Glomerular endothelial cell (primary cell): ENCODE measurements around the gene HGS. TPM values are rescaled to one million over a fixed set of nuclear protein-coding genes. Genes with fewer than 3 reads are reported as not detected.

Experiments used
- DNase-seq: peaks from one replicate; pipeline ENCODE4 v3.0.0-alpha.2; 2011; ENCODE audit warnings: low read depth, low spot score; ENCODE audit errors: extremely low read depth
- total RNA-seq: library from RNA; depleted of rRNA; stranded (reverse); fragments of >200 nt; gene quantifications from 2 replicates; pipeline ENCODE4 v1.2.3, GENCODE V29; 2015

The HGS gene
- total RNA-seq, 1 donor from 2014 or later: 145 TPM

DNA sequence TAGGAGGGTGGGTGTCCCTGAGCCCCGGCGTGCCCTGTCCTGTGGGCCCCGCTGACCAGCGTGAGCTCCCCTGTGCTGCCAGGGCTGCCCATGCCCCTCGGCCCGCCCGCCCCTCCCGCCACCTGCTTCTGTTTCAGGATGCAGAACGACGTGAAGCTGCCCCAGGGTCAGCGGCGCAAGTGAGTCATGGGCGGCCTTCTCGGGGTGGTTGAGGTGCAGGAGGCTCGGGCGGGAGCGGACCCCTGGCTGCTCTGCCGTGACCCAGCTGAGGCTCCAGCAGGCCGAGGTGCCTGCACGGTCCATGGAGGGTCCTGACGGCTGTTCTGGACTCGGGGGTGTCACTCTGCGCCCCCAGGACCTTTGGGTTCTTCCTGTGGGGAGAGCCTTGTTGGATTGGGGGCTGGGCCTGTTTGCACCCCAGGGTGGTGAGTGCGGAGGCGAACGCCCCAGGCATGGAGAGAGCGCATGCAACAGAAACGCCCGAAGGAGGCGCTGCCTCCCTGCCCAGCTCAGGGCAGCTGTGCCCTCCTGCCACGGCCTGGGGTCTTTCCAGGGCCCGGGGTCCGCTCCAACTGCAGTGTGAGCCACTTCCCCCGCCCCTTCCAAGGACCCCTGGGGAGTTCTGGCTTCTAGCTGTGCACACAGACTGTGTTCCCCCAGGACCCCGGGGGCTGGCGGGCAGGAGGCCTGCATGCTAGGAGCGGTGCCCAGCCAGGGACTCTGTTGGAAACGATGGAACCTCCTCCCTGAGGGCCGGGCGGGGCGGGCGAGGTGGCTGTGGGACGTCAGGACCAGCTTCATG lies 32.3 kb downstream of the HGS start:
- no peak for DNase-seq

DNA sequence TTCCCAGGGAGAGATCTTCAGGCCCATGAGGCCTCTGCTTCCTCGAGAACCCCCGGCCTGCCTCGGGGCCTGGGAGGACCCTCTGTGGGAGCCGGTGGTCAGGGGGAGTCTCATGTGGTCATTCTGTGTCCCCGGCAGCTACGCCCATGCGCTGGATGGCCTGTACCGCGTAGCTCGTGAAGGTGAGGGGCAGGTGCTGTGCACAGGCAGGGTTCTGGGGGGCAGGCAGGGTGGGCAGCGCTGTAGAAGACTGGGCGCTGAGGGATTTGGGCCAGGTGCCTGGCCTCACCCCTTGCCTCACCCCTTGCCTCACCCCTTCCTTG lies 32.8 kb downstream of the HGS start:
- no peak for DNase-seq

GRCh38 chr17:81717049-81717765 lies 33.4 kb downstream of the HGS start:
- no peak for DNase-seq

DNA sequence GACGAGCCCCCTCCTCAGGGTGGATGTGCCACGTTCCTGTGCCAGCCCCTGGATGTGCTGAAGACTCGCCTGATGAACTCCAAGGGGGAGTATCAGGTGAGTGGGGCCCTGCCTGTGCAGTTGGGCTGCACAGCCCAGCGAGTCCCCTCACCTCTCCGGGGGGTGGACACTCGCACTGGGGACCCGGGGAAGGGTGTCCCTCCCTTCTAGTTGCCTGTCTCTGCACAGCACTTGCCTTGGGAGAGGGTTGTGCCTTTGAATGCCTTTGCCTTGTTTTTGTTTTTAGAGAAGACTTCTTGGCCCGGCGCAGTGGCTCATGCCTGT lies 33.9 kb downstream of the HGS start:
- DNase-seq: no peak

DNA sequence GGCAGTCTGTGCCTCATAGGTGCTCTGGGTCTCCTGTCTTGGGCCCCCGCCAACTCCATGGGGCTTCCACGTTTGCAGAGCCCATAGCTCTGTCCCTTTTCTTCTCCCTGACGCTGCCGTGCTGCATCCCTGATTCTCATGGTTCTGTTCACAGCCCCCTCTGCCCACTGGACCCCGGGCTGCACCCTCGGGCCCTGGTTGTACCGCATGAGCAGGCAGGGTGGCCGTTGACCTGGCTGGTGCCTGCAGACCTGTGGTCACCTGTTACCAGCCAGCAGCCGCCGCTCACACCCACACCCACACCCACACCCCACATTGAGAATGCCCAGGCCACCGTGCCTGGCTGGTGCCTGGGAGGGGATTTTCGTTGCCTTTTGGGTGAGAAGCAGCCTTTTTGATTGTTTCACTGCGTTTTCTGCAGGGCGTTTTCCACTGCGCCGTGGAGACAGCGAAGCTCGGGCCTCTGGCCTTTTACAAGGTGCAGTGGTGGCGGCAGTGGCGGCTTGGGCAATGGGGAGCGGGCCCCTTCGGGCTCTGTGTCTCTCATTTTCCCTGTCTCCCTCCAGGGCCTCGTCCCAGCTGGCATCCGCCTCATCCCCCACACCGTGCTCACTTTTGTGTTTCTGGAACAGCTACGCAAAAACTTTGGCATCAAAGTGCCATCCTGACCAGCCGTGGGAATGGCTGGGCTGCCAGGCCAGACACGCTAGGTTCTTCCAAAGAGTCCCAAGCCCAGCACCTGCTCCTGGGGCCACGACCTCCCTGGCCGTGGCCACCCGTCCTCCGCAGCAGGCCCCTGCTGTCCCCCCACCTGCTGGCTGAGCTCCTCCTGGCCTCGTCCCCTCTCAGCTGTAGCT lies 35.8 kb downstream of the HGS start:
- DNase-seq: no peak

GRCh38 chr17:81720267-81721071 lies 36.7 kb downstream of the HGS start:
- no peak for DNase-seq

DNA sequence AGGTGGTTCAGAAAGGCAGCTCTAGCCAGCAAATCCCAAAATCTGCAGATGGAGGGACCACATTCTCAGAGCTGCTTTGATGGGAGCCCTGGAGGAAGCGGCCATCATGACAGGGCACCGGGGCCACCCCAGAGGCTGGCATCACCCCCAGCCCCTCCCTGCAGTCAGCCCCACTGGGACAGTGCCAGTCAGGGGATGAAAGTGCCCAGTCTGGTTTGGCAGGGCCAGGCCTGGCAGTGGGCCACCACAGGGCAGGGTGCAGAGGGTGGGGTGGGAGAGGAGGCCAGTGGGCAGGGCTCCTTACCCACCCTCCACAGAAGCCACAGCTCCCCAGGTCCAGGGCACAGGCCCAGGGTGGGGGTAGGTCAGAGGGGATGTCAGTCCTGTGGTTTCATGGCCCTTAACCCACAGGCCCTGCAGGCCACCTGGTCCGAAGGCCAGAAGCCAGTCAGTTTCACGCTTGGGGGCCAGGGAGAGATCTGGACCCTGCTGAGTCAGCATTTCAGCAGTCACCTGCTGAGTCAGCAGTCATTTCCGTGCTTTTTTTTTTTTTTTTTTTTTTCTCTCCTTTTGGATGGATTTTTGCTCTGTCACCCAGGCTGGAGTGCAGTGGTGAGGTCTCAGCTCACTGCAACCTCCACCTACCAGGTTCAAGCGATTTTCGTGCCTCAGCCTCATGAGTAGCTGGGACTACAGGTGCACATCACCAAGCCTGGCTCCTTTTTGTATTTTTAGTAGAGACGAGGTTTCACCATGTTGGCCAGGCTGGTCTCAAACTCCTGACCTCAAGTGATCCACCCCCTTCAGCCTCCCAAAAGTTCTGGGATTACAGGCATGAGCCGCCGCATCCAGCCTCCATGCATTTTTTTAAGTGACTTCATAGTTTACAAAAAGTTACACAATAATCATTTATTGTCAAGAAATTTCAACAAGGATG lies 38.6 kb downstream of the HGS start:
- no peak for DNase-seq

DNA sequence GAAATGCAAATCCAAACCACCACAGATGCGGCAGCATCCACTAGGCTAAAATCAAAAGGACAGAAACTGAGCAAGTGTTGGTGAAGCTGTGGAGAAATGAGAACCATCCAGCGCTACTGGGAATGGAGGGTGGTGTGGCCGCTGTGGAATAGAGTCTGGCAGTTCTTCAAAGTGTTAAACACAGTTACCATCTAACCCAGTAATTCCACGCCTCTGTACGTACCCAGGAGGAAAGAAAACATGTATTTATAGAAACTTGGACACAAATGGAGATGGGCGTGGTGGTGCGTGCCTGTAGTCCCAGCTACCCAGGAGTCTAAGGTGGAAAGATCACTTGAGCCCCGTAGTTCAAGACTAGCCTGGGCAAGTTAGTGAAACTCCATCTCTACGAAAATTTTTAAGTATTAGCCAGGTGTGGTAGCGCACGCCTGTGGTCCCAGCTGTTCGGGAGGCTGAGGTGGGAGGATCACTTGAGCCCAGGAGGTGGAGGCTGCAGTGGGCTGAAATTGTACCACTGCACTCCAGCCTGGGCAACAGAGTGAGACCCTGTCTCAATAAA lies 39.9 kb downstream of the HGS start:
- DNase-seq: no peak

- DNase-seq: no peak
These were observed 41.6 kb downstream of the HGS start for GRCh38 chr17:81725439-81725838.

DNA sequence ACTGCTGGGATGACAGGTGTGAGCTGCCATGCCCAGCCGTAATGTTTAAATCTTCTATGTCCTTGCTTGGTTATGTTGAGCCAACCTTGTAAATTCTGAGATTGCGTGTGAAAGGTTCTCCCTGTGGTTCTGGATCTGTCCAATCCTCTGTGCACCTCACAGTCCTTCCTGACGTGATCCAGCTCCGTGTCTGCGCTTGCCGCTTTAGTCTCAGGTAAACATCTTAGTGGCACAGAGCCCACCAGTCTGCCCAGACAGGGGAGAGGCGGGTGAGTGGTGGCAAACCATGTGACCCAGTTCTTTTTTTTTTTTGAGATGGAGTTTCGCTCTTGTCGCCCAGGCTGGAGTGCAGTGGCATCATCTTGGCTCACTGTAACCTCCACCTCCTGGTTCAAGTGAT lies 42.2 kb downstream of the HGS start:
- no peak for DNase-seq

DNA sequence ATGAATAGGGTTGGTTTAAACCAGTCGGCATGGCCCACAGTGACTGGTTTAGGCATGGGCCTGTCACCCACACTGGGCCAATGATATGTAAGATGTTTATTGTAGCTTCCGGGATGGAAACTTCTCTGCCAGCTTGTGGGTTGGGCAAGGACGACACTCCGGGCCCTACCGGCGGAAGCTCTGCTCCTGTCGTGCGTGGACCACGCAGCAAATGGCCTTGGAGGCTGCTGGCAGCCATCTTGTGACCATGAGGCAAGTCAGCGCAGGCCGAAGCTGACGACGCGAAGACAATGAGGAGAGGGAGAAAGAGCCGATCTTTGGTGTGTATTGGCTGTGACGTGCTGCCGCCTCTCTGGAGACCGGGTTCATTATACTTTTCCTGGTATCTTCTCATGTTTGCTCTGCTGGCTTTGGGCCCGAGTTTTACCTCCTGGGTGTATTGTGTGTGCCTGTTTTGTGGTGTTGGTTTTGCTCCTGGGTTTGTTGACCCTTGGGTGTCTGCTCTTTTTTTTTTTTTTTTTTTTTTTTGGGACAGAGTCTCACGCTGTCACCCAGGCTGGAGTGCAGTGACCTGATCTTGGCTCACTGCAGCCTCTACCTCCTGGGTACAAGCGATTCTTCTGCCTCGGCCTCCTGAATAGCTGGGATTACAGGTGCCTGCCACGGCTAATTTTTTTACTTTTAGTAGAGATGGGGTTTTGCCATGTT lies 43.7 kb downstream of the HGS start:
- DNase-seq: no peak

DNA sequence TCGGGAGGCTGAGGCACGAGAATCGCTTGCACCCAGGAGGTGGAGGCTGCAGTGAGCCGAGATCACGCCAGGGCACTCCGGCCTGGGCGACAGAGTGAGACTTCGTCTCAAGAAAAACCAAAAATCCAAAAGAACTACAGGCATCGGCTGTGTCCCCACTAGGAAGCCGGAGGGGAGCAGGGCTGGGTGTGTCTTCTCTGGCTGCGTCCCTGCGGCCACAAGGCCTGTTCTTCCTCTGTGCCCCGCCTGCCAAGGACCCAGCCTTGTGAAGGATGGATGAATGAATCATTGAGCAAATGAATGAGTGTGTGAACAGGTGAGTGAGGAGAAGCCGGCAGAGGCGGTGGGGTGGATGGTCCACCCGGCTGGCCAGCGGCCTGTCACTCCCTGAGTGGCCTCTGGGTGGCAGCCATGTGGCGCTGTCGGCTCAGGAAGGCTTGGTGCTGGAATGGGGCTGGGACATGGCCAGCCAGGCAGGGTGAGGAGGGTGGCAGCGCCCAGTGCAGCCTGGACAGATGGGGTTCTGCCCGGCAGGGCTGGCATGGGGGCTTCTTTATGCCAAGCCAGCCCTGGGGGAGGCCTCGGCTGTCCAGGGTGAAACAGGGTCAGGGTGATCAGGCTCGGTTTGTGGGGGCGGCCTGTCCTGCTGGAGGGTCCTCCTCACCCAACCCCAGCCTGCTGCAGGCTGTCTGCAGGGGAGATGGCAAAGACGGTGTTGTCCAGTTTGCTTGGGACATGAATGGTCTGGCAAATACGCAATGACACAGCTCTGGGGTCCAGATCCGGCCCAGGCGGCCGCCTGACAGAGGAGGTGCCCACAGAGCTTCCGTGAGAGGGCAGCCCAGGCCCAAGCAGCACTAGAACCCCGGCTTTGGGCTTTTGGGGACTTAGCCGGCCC lies 49.9 kb downstream of the HGS start:
- no peak for DNase-seq

DNA sequence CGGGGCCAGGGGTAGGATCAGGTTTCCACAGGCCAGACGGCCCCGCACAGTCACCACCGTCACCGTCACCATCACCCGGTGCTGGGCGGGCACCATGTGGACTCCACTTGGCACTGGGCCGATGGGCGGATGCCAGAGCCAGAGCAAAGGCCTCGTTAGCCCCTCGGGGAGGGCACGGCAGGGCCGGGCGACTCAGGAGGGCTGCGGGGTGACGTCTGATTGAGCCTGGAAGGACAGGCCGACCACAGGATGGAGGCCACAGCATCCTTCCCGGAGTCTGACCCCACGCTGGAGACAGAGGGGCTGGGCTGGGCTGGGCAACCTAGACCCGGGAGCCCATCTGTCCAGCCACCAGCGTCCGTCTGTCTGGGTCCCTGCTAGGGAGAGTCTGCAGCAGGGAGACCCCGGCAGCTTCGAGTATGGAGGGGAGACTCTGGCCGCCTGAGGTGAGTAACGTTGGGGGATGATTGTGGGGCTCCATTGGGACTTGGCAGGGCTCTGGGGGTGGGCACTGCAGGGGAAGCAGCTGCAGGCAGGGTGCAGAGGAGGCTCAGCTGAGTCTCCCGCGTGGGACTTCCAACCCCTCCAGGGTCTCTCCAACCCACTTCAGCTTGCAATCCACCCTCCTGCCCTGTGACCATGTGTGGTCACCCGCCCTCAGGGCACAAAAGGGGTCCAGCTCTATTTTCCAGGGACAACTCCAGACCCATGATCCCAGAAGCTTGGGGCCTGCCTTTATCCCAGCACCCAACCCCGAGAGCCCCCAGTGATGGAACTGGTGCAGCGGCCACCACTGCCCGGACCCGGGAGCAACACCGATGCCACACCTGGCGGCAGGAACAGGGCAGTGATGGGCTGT lies 50.8 kb downstream of the HGS start:
- DNase-seq: no peak

DNA sequence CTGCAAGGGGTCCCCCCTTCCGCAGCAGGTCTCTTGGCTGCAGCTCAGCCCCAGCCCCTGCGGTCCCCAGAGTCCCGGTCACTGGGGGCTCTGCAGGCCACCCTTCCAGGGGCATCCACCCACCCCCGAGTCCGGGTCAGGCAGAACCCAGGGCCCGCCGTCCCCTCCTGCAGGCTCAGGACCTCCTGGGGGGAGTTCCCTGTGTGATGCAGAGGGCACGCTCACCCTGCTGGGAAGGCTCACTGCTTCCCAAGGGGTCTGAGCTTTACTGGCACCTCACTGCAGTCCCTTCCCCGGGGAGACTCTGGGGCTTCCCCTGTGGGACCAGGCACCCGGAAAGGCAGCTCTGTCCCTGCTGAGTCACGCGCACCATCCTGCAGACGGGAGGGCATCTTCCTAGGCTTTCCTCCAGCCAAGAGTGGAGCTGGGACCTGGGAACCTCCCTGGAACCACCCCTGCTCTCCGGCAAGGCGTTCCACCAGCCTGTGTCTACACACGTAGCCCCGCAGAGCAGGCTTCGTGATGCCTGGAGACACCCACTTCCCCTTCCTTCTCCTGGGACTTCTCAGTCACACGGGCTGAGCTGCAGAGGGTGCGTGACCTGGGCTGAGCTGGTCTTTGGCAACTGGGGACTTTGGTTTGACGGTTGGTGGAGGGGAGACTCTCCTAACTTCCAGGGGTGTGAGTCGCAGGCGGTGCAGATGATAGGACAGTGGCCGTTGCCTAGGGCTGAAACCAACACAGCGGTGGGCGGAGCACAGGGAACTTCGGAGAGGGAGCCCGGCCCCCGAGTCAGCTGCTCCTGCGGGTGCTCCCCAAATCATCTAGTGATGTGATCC lies 51.7 kb downstream of the HGS start:
- DNase-seq: no peak

GRCh38 chr17:81737947-81738800 lies 54.4 kb downstream of the HGS start:
- no peak for DNase-seq
